Cerebellar cortex (tissue), 1 donor: ENCODE measurements around the gene C17orf58.
"Not testable (repeated sequence)": the region's sequence is repeated elsewhere in the genome, so short reads cannot be mapped to it uniquely, and the experiment has no call there.

Experiments used
- DNase-seq: peaks from one replicate; pipeline ENCODE4 v3.0.0-alpha.2; 2015; ENCODE audit warnings: low spot score

Gene C17orf58

GRCh38 chr17:68004201-68004600 is 7.9 kb upstream of the C17orf58 start:
- no peak for DNase-seq

DNA sequence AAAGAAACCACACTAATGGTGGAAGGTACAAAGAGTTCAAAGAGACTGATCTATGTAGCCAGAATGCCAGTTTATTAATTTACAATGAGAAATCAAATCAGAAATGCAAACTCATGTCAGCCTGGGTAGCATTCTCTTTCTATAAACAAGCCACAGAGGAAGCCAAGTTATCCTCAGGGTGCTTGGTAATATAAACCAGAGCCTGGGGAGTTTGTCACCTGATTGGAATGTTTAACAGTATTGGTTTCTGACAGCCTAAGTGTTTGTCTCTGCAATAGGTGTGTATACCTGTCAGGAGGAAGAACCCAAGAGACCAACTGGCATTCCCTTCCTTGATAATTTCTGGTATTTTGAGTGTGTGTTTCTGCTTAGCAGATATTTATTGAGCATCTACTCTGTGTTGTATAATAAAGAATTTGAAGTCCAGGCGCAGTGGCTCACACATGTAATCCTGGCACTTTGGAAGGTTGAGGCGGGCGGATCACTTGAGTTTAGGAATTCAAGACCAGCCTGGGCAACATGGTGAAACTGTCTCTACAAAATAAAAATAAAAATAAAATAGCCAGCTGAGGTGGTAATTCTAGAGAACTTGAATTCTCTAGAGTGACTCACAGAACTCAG is 3.1 kb upstream of the C17orf58 start:
- DNase-seq = no peak

DNA sequence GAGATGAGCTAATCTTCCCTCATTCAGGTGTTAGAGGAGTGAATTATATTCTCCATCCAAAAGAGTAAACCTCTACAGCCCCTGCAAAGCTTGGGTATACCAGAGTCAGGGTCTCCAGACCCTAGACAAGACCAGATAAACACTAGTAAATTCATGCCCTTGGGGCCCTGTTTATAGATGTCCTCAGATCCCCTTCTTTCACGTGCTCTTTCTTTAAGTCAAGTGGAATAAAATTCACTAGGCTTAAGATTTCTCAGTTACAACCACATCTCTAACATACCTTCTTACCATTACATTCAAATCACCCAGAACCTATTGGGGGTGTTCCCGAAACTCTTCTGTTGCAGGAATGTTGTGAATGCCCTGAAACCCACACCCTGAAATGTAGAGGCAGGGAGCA is 2.2 kb upstream of the C17orf58 start:
- no peak for DNase-seq

DNA sequence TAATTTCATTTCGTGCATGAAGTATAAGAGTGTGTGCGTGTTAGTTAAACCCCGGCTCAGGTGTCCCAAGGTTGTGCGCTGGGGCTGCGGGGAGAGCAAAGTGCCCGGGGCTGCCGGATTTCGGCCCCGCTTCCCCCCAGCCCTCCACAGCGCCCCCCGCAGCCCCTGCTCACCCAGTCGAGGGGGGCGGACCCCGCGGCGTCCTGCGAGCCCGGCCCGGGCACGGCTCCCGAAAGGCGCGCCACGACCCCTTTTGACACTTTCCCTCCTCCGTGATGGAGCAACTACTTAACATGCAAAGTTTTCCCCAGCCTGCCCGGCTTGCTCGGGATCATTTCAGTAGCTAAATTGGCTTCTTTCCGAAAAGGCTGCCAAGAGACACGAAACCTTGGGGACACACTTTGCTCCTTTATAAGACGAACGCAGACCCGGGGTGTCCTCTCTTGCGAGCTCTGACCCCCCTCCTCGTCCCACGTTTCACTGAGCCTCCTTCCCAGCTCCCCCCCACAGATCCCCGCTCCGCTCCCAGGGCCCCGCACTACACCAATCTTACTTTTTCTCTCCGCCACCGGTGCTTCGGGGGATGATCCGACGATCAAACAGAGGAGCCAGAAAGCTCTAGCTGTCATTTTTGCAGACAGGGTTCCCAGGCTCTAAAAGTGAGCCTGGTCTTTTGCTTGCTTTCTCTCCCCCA is 552 bp downstream of the C17orf58 start:
- peak; percentile 41 for DNase-seq

- peak; percentile 82 for DNase-seq
Observed at GRCh38 chr17:67994817-67995569, 1.3 kb downstream of the C17orf58 start.

GRCh38 chr17:67993998-67994361 is 2.3 kb downstream of the C17orf58 start:
- peak; percentile 26 for DNase-seq

DNA sequence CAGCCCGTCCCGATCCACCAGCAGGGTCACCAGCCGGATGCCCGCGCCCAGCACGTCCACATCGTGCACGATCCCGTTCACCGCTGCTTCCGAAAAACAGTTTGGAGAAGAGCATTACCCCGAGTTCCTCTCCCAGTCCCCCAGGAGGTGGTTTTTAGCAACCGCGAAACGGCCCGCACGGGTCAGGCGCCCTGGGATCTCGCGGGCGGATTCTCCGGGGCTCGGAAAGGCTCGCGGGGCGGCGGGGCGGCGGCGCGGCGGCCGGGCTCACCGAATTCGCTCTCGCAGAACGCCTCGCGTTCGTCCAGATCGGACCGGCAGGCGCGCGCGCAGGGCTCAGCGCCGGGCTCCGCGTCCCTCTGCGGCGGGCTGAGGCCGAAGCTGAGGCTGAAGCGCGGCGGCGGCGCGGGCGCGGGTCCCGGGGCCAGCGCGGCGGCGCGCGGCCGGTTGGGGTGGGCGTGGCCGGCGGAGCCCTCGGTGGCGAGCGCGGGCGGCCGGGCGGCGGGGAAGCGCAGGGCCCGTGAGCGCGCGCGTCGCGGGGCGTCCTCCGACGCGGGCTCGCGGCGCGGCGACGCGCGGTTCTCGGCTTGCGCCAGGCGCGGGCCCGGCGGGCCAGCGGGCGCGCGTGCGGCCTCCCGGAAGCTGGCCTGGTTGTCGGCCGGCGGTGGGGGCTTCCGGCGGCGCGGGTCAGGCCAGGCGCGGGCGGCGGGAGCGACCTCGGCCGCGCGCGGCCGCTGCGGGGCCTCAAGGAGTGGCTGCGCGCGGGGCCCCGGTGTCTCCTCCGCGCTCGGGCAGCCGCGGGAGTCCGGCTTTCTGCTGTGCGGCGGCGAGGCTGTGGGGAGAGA is 2.9 kb downstream of the C17orf58 start:
- peak; percentile 60 for DNase-seq

GRCh38 chr17:67992548-67993152 is 3.6 kb downstream of the C17orf58 start:
- peak; percentile 24 for DNase-seq

GRCh38 chr17:67990909-67991308 is 5.4 kb downstream of the C17orf58 start:
- DNase-seq = no peak

- no peak for DNase-seq
Observed at GRCh38 chr17:67983383-67983688, 12.9 kb downstream of the C17orf58 start.

- no peak for DNase-seq
Observed at GRCh38 chr17:67982686-67983382, 13.4 kb downstream of the C17orf58 start.

GRCh38 chr17:67982034-67982640 is 14.1 kb downstream of the C17orf58 start:
- no peak for DNase-seq

DNA sequence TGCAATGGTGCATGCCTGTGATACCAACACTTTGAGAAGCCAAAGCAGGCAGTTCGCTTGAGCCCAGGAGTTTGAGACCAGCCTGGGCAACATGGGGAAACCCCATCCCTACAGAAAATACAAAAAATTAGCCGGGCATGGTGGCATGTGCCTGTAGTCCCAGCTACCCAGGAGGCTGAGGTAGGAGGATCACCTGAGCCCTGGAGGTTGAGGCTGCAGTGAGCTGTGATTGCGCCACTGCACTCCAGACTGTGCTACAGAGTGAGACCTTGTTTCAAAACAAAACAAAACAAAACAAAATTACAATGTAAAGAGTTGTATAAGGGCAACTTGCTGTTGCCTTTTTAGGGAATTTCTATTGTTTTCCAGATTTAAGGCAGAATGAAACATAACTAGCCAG is 15.4 kb downstream of the C17orf58 start:
- DNase-seq = not testable (repeated sequence)

DNA sequence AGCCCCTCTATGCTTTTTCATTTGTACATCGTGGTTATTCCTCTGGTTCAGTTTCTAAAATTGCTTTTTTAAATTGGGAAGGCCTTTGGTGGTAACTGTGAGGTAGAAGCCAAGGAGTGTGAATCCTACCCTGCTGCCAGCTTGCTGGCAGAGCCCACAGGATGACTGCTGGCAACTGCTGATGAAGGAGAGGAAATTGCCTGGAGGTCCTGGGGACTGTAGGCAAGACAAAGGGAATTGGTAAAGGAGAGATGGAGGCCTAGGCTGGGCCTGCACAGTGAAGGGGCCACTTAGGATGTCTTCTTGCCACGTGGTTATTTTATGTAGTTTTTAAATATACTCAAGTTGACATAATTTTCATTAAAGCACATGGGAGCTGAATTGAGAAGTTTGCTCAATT is 15.8 kb downstream of the C17orf58 start:
- DNase-seq = peak; percentile 76

DNA sequence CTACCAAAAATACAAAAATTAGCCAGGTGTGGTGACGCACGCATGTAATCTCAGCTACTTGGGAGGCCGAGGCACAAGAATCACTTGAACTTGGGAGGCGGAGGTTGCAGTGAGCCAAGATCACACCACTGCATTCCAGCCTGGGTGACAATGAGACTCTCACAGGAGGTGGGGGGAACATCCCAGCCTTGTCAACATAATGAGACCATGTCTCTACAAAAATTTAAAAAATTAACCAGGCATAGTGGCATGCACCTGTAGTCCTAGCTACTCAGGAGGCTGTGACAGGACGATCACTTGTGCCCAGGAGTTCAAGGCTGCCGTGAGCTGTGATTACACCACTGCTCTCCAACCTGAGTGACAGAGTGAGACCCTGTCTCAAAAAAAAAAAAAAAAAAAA is 20.0 kb downstream of the C17orf58 start:
- DNase-seq = not testable (repeated sequence)

GRCh38 chr17:67974598-67975066 is 21.6 kb downstream of the C17orf58 start:
- DNase-seq = no peak

- no peak for DNase-seq
Observed at GRCh38 chr17:67974185-67974584, 22.1 kb downstream of the C17orf58 start.

DNA sequence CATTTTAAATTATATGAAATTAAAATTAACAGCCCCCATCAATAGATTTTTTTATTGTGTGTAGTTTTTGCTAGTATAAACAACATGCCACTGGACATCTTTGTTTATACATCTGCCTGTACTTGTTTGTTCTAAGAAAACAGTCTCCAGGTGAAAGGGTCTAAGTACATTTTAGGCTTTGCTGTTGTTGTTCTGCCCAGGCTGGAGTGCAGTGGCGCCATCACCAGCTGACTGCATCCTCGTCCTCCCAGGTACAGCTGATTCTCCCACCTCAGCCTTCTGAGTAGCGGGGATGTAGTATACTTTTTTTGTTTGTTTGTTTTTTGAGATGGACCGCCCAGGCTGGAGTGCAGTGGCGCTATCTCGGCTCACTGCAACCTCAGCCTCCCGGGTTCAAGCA is 25.5 kb downstream of the C17orf58 start:
- no peak for DNase-seq

DNA sequence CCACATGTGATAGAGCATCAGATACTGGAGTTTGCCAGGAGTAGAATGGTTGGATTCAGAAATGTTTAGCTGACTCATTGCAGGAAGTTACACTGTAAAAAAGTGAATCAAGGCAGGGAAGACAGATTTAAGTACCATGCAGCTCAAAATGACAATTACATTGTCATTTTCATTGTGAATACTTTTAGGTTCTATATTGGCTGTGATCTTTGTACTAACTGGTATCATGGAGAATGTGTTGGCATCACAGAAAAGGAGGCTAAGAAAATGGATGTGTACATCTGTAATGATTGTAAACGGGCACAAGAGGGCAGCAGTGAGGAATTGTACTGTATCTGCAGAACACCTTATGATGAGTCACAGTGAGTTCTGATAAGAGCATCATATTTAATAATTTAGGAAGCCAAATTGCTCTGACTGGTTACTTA is 33.1 kb downstream of the C17orf58 start:
- peak; percentile 86 for DNase-seq

GRCh38 chr17:67962156-67962555 is 34.1 kb downstream of the C17orf58 start:
- DNase-seq = not testable (repeated sequence)

- DNase-seq = not testable (repeated sequence)
Observed at GRCh38 chr17:67960276-67960675, 36.0 kb downstream of the C17orf58 start.
